ENCODE results near the gene TBC1D22A.

Gene TBC1D22A

GRCh38 chr22:46887978-46888377 is 125.5 kb downstream of the TBC1D22A start:
- DNase-seq (ENCODE audit: low read depth): no peak

GRCh38 chr22:46890819-46891218 is 128.4 kb downstream of the TBC1D22A start:
- DNase-seq (ENCODE audit: low read depth): no peak

- DNase-seq (ENCODE audit: low read depth): no peak
These were observed 129.0 kb downstream of the TBC1D22A start for GRCh38 chr22:46891382-46891951.

GRCh38 chr22:46892866-46893265 is 130.4 kb downstream of the TBC1D22A start:
- no peak for DNase-seq (ENCODE audit: low read depth)

- DNase-seq (ENCODE audit: low read depth): no peak
These were observed 131.0 kb downstream of the TBC1D22A start for GRCh38 chr22:46893281-46894020.

GRCh38 chr22:46894081-46894671 is 131.7 kb downstream of the TBC1D22A start:
- no peak for DNase-seq (ENCODE audit: low read depth)

GRCh38 chr22:46894851-46895640 is 132.6 kb downstream of the TBC1D22A start:
- DNase-seq (ENCODE audit: low read depth): no peak

- DNase-seq (ENCODE audit: low read depth): no peak
These were observed 133.3 kb downstream of the TBC1D22A start for GRCh38 chr22:46895753-46896152.

GRCh38 chr22:46896166-46896565 is 133.7 kb downstream of the TBC1D22A start:
- DNase-seq (ENCODE audit: low read depth): no peak

- DNase-seq (ENCODE audit: low read depth): no peak
These were observed 134.3 kb downstream of the TBC1D22A start for GRCh38 chr22:46896568-46897245.

- DNase-seq (ENCODE audit: low read depth): no peak
These were observed 134.8 kb downstream of the TBC1D22A start for GRCh38 chr22:46897246-46897623.

- no peak for DNase-seq (ENCODE audit: low read depth)
These were observed 138.1 kb downstream of the TBC1D22A start for GRCh38 chr22:46900549-46900948.

GRCh38 chr22:46902436-46902835 is 140.0 kb downstream of the TBC1D22A start:
- no peak for DNase-seq (ENCODE audit: low read depth)

GRCh38 chr22:46902998-46903916 is 140.8 kb downstream of the TBC1D22A start:
- no peak for DNase-seq (ENCODE audit: low read depth)

- no peak for DNase-seq (ENCODE audit: low read depth)
These were observed 143.0 kb downstream of the TBC1D22A start for GRCh38 chr22:46905415-46905814.

- no peak for DNase-seq (ENCODE audit: low read depth)
These were observed 143.4 kb downstream of the TBC1D22A start for GRCh38 chr22:46905834-46906233.

- DNase-seq (ENCODE audit: low read depth): no peak
These were observed 144.0 kb downstream of the TBC1D22A start for GRCh38 chr22:46906326-46907045.

- DNase-seq (ENCODE audit: low read depth): no peak
These were observed 145.1 kb downstream of the TBC1D22A start for GRCh38 chr22:46907241-46908215.

GRCh38 chr22:46908641-46909107 is 146.2 kb downstream of the TBC1D22A start:
- DNase-seq (ENCODE audit: low read depth): no peak
